Uterus (tissue), 2 donors: ENCODE results near the gene CARMIL3.
"Not testable (repeated sequence)": the region's sequence is repeated elsewhere in the genome, so short reads cannot be mapped to it uniquely, and the experiment has no call there.

Experiments used
- POLR2A ChIP-seq, 2 donors: fragments of 450-650 bp; IDR thresholded peaks; one replicate each; pipeline ENCODE4 v1.6.1; 2016; ENCODE audit warnings: antibody characterized with exemption in 2 of 2, mild to moderate bottlenecking in 1 of 2, moderate library complexity in 1 of 2
- TF ChIP-seq, protein P1 (sequence below), 4 experiments: fragments of 200-600 bp in 2 of 4; fragments of 450-650 bp in 2 of 4; sonication (generic) in 2 of 4; IDR thresholded peaks; one replicate each; pipeline ENCODE4 v1.5.1; 2016 to 2019; ENCODE audit warnings: antibody characterized with exemption in 4 of 4, mild to moderate bottlenecking in 2 of 4, moderate library complexity in 1 of 4

DNA sequence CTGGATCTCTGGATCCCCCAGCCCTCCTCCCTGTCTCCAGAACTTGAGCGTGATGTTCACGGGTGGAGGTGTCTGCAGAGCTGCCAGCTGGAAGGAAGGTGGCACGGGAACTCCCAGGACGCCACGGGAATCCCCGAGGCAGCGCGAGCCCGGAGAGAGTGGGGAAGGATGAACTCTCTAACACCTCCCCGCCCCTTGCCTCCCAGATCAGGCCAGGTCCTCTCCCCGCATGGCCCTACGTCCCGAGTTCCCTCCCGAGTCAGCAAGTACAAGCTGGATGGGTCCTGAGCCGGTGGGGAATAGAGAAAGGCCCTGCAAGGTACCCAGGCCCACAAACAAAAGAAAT is 45.4 kb upstream of the CARMIL3 start:
- TF ChIP-seq, protein P1, sequence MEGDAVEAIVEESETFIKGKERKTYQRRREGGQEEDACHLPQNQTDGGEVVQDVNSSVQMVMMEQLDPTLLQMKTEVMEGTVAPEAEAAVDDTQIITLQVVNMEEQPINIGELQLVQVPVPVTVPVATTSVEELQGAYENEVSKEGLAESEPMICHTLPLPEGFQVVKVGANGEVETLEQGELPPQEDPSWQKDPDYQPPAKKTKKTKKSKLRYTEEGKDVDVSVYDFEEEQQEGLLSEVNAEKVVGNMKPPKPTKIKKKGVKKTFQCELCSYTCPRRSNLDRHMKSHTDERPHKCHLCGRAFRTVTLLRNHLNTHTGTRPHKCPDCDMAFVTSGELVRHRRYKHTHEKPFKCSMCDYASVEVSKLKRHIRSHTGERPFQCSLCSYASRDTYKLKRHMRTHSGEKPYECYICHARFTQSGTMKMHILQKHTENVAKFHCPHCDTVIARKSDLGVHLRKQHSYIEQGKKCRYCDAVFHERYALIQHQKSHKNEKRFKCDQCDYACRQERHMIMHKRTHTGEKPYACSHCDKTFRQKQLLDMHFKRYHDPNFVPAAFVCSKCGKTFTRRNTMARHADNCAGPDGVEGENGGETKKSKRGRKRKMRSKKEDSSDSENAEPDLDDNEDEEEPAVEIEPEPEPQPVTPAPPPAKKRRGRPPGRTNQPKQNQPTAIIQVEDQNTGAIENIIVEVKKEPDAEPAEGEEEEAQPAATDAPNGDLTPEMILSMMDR (IDR thresholded peaks at IDR 0.05): not testable (repeated sequence)
- not testable (repeated sequence) for TF ChIP-seq POLR2A (IDR thresholded peaks at IDR 0.05)
